22Rv1 (cell line): ENCODE data around the gene DEPDC1B.

Experiments used
- H3K27ac ChIP-seq: fragments of 450-650 bp; 2 replicates; pipeline ENCODE4 v1.5.1; 2017
- ZFX ChIP-seq: fragments of 450-650 bp; IDR thresholded peaks from 2 replicates; pipeline ENCODE4 v1.6.1; 2017; ENCODE audit warnings: antibody characterized with exemption, borderline replicate concordance
- TF ChIP-seq, protein P1 (sequence below): fragments of 450-650 bp; IDR thresholded peaks from 2 replicates; pipeline ENCODE4 v1.5.1; 2017; ENCODE audit warnings: mild to moderate bottlenecking

DEPDC1B gene

DNA sequence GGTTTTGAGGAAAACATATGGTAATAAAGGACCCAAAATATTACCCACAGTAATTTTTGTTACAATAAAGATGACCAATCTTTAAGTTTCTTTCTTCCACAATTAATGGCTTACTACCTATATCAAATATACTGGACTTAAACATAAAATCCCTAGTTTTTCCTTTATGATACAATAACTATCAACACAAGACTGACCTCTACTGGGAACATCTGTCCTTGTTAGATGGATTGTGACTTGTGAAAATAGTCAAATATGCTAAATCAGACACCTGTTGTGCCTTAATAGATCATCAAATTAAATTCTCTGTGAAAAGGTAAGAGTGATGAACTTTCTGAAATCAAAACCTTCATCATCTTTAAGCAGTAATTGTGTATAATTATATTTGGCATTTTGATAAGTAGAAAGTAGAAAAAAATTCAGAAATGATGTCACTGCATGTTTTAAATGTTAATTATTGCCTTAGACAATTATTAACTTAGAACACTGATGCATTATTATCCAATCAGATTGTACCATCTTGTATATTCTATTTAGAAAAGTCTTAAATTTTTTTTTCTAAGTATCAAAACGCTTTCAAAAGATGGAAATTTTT, 113.6 kb downstream of the DEPDC1B start:
- H3K27ac ChIP-seq, result peak overlapping the region; percentile 77
- no peak for TF ChIP-seq ZFX
- TF ChIP-seq, protein P1, sequence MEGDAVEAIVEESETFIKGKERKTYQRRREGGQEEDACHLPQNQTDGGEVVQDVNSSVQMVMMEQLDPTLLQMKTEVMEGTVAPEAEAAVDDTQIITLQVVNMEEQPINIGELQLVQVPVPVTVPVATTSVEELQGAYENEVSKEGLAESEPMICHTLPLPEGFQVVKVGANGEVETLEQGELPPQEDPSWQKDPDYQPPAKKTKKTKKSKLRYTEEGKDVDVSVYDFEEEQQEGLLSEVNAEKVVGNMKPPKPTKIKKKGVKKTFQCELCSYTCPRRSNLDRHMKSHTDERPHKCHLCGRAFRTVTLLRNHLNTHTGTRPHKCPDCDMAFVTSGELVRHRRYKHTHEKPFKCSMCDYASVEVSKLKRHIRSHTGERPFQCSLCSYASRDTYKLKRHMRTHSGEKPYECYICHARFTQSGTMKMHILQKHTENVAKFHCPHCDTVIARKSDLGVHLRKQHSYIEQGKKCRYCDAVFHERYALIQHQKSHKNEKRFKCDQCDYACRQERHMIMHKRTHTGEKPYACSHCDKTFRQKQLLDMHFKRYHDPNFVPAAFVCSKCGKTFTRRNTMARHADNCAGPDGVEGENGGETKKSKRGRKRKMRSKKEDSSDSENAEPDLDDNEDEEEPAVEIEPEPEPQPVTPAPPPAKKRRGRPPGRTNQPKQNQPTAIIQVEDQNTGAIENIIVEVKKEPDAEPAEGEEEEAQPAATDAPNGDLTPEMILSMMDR, result peak; percentile 75

DNA sequence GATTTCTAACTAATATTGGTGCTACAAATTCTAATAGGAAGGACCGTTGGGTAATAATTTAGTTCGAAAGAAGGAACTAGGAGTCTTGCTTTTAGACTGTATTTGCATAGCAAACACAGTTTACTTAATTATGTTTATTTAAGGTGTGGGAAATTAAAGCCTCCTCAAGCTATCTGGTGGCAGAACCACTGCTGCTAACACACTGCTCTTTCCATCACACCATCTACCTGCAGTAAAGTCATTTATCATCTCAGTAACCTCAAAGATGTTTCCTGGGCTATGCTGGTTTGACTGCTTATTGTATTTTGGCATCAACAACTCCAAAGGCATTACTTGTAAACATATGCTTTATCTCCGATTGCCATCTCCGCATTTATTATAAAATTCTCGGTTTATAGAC, 114.3 kb downstream of the DEPDC1B start:
- TF ChIP-seq, protein P1, result no peak
- no peak for TF ChIP-seq ZFX
- peak overlapping the region; percentile 77 for H3K27ac ChIP-seq

DNA sequence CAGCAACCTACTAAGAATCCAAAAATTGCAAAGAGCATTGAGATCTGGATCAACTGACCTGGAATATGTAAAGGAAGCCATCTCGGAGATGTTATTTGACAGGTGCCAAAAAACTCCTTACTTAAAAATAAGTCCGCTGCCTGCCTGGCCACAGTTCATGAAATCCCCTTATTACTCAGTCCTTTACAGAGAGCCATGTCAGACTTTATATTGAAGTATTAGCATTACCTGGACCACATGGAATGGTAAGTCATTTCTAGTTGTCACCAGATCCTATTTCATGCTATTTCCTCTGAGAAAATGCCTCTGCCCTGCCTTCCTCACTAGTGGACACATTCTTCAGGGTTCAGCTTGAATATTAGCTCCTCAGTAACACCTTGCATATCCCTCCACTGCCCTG, 115.7 kb downstream of the DEPDC1B start:
- TF ChIP-seq, protein P1, result no peak
- TF ChIP-seq ZFX, result no peak
- H3K27ac ChIP-seq, result peak overlapping the region; percentile 77; the same call in 1 of the 2 replicates

DNA sequence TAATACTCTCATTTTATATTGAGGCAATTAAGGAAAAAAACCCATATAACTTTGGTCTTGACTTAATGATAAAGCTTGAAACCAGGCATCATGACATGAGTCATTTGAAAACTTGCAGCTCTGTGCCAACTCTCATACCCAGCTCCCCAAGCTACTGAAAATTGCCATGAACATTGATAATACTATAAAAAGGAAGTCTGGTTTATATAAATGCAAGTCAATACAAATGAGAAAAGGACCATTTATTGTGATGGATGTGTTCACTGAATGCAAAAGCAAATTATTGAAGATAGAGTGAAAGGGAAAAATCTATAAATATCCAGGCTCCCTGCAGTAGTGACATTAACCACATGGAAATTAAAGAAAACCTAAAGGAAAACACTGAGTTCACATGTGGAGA, 116.3 kb downstream of the DEPDC1B start:
- no peak overlapping the region for H3K27ac ChIP-seq
- TF ChIP-seq, protein P1, result no peak
- no peak for TF ChIP-seq ZFX

DNA sequence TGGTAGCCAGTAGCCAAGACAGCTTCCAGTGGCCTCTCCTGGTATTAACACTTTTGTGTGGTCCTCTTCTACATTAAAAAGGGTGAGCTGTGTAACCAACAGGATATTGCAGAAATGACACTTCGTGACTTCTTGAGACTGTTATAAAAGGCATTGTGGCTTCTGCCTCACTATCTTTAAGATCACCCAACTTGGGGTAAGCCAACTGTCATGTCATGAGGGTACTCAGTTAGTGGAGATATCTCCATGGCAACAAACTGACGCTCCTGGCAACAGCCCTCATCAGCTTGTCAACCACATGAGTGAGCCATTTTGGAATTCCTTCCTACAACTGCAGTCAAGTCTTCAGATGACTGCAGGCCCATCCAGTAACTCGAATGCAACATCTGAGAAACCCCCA, 121.7 kb downstream of the DEPDC1B start:
- TF ChIP-seq ZFX, result no peak
- TF ChIP-seq, protein P1, result no peak
- no peak overlapping the region for H3K27ac ChIP-seq

GRCh38 chr5:60577116-60577515, 122.8 kb downstream of the DEPDC1B start:
- H3K27ac ChIP-seq, result no peak overlapping the region
- TF ChIP-seq, protein P1, result no peak
- no peak for TF ChIP-seq ZFX

DNA sequence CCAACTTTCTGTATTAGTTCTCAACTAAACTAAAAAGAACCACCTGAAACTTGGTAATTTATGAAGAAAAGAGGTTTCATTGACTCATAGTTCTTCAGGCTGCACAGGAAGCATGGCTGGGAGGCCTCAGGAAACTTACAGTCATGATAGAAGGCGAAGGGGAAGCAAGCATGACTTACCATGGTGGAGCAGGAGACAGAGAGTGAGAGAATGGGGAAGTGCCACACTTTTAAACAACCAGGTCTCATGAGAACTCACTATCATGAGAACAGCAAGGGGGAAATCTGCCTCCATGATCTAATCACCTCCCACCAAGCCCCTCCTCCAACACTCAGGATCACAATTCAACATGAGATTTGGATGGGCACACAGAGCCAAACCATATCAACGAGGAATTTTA, 123.5 kb downstream of the DEPDC1B start:
- no peak overlapping the region for H3K27ac ChIP-seq
- TF ChIP-seq, protein P1, result no peak
- TF ChIP-seq ZFX, result no peak
